Measurements from ENCODE around the gene CCDC179.

Gene CCDC179

DNA sequence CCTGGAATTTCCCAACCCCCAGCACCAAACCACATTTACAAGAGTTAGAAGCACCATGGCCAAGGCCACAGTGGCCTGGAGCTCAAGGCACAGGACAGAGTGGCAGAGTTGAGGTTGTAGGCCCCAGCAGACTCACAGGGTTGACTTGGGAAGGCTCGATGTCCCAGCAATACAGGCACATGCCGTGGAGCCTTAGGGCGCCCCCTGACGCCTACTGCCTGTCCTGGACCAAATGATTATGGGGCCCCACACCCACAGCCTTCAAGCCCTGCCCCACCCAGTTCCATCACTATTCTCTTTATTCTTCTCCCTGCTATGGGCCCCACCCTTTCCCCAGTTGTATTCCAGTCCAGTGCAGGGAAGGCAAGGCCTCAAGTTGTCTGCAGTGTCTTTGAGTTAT lies at the start of gene CCDC179:
Gene CCDC179, minus strand, starts transcription at position 234 of the 400 bp plus-strand sequence. Its CDS starts 53 bp downstream, at position 181.
- no peak for DNase-seq (ENCODE audit: low spot score)
- TF ChIP-seq, protein P1, sequence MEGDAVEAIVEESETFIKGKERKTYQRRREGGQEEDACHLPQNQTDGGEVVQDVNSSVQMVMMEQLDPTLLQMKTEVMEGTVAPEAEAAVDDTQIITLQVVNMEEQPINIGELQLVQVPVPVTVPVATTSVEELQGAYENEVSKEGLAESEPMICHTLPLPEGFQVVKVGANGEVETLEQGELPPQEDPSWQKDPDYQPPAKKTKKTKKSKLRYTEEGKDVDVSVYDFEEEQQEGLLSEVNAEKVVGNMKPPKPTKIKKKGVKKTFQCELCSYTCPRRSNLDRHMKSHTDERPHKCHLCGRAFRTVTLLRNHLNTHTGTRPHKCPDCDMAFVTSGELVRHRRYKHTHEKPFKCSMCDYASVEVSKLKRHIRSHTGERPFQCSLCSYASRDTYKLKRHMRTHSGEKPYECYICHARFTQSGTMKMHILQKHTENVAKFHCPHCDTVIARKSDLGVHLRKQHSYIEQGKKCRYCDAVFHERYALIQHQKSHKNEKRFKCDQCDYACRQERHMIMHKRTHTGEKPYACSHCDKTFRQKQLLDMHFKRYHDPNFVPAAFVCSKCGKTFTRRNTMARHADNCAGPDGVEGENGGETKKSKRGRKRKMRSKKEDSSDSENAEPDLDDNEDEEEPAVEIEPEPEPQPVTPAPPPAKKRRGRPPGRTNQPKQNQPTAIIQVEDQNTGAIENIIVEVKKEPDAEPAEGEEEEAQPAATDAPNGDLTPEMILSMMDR (IDR thresholded peaks at IDR 0.05; ENCODE audit: extremely low read depth, missing control alignments): no peak

DNA sequence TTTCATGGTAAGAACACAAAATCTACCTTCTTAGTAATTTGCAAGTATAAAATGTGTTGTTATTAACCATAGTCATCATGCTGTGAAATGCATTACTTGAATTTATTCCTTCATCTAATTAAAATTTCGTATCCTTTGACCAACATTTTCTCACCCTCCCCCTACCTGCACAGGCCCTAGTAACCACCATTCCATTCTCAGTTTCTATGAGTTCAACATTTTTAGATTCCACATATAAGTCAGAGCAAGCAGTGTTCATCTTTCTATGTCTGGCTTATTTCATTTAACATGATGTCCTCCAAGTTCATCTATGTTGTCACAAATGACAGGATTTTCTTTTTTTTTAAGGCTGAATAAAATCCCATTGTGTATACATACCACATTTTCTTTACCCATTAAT lies 43.5 kb upstream of the CCDC179 start:
- DNase-seq (ENCODE audit: low spot score): no peak

DNA sequence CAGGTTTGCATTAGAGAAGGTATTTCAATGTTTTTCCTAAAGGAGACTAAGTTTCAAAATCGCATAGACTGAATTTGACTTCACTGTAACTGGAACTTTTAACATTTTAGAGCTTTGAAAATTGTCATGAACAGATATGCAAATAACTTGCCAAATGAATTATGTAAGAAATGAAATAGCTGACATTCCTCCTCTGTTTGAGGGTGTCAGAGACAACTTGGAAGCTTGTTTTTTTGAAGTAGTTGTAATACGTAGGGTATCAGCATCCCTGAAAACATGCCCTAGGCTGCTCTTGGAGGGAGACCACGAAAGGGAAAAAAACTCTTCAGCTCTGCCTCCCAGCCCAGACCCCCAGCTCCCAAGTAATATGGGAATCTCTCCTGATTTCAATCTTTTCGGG lies 41.3 kb upstream of the CCDC179 start:
- TF ChIP-seq, protein P1 (IDR thresholded peaks at IDR 0.05; ENCODE audit: extremely low read depth, missing control alignments): no peak
- DNase-seq (ENCODE audit: low spot score): no peak

More for the DNA sequence above, 43.5 kb upstream of the CCDC179 start:
- TF ChIP-seq, protein P1 (IDR thresholded peaks at IDR 0.05; ENCODE audit: extremely low read depth, missing control alignments): no peak

GRCh38 chr11:22900764-22901486 lies 40.7 kb upstream of the CCDC179 start:
- TF ChIP-seq, protein P1 (IDR thresholded peaks at IDR 0.05; ENCODE audit: extremely low read depth, missing control alignments): no peak
- no peak for DNase-seq (ENCODE audit: low spot score)

DNA sequence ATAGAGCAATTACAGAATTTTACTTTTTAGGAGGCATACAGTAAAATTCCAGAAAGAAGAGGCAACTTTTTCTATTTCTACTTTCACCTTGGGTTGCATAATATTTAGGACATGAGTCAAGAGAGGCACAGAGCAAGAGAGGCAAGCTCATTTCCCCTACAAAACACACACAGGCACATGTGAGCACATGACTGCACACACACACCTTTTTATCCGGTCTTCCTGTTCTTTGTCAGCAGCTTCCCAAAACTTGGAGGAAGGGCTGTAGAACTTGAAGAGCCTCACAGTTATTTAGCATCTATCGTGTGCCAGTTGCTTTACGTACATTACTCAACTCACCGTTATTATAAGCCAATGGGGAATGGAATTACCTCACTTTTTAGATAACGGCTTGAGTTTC lies 37.8 kb upstream of the CCDC179 start:
- DNase-seq (ENCODE audit: low spot score): no peak
- TF ChIP-seq, protein P1 (IDR thresholded peaks at IDR 0.05; ENCODE audit: extremely low read depth, missing control alignments): no peak

DNA sequence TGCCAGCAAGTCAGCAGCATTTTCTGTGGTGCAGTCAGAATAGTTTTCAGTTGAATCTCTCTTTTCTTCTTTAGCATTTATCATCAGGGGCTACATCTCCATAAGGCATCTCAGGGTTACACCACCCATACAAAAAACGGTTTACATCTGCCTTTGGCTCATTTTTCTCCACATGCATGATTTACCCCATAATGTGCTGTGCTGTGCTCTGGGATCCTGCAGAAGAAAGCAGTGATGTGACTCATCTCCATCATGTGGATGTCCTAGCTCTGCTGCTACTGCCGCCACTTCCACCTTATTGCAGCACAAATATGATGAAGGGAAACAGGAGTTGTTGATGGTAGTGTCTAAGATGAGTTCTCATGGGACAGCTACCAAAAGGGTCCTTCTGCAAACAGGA lies 30.0 kb upstream of the CCDC179 start:
- TF ChIP-seq, protein P1 (IDR thresholded peaks at IDR 0.05; ENCODE audit: extremely low read depth, missing control alignments): no peak
- no peak for DNase-seq (ENCODE audit: low spot score)

- DNase-seq (ENCODE audit: low spot score): no peak
- TF ChIP-seq, protein P1 (IDR thresholded peaks at IDR 0.05; ENCODE audit: extremely low read depth, missing control alignments): no peak
Observed at GRCh38 chr11:22884217-22884616, 23.9 kb upstream of the CCDC179 start.

Measured in GM20000 (cell line).